ENCODE data around the gene B3GNT3.
"Not testable (repeated sequence)": the region's sequence is repeated elsewhere in the genome, so short reads cannot be mapped to it uniquely, and the experiment has no call there.

B3GNT3 gene

GRCh38 chr19:17772172-17772571 lies 22.8 kb upstream of the B3GNT3 start:
- no peak overlapping the region for H3K27ac ChIP-seq (ENCODE audit: low read depth, low read length)
- no peak overlapping the region for H3K9ac ChIP-seq (ENCODE audit: low read length)
- no peaks in the 10 kb centered on the region for H3K9me3 ChIP-seq (ENCODE audit: low read length)
- H3K27me3 ChIP-seq (ENCODE audit: control insufficient read depth in 1 of 2, insufficient read depth in 2 of 2, low read length in 2 of 2), result peaks cover 0 to 5% of the 10 kb centered on the region in 2 donors
- H3K4me1 ChIP-seq (ENCODE audit: insufficient read depth, low read length), result no peaks in the 10 kb centered on the region
- no peaks in the 10 kb centered on the region for H3K36me3 ChIP-seq (ENCODE audit: insufficient read depth, low read length)
- H3K4me3 ChIP-seq (ENCODE audit: low read depth in 1 of 2, low read length in 2 of 2), result no peak overlapping the region

- peaks cover 0 to 18% of the 10 kb centered on the region in 2 donors for H3K27me3 ChIP-seq (ENCODE audit: control insufficient read depth in 1 of 2, insufficient read depth in 2 of 2, low read length in 2 of 2)
- no peaks in the 10 kb centered on the region for H3K36me3 ChIP-seq (ENCODE audit: insufficient read depth, low read length)
- H3K4me3 ChIP-seq (ENCODE audit: low read depth in 1 of 2, low read length in 2 of 2), result no peak overlapping the region
- H3K9ac ChIP-seq (ENCODE audit: low read length), result no peak overlapping the region
- no peaks in the 10 kb centered on the region for H3K4me1 ChIP-seq (ENCODE audit: insufficient read depth, low read length)
- no peaks in the 10 kb centered on the region for H3K9me3 ChIP-seq (ENCODE audit: low read length)
- H3K27ac ChIP-seq (ENCODE audit: low read depth, low read length), result no peak overlapping the region
Observed at GRCh38 chr19:17775245-17775927, 19.6 kb upstream of the B3GNT3 start.

GRCh38 chr19:17775991-17776803 lies 18.7 kb upstream of the B3GNT3 start:
- no peaks in the 10 kb centered on the region for H3K36me3 ChIP-seq (ENCODE audit: insufficient read depth, low read length)
- no peak overlapping the region for H3K27ac ChIP-seq (ENCODE audit: low read depth, low read length)
- H3K27me3 ChIP-seq (ENCODE audit: control insufficient read depth in 1 of 2, insufficient read depth in 2 of 2, low read length in 2 of 2), result peaks cover 0 to 26% of the 10 kb centered on the region in 2 donors
- no peaks in the 10 kb centered on the region for H3K9me3 ChIP-seq (ENCODE audit: low read length)
- no peak overlapping the region for H3K9ac ChIP-seq (ENCODE audit: low read length)
- H3K4me1 ChIP-seq (ENCODE audit: insufficient read depth, low read length), result no peaks in the 10 kb centered on the region
- no peak overlapping the region for H3K4me3 ChIP-seq (ENCODE audit: low read depth in 1 of 2, low read length in 2 of 2)

DNA sequence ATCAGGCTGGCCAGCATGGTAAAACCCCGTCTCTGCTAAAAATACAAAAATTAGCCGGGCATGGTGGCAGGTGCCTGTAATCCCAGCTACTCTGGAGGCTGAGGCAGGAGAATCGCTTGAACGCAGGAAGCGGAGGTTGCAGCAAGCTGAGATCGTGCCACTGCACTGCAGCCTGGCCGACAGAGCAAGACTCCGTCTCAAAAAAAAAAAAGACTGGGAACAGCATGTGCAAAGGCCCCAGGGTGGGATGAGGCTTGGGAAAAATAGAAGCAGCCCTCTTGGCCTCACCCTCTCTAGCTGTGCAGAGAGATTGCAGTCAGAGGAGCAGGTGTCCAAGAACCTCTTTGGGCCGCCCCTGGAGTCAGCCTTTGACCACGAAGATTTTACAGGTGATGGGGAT lies 17.1 kb upstream of the B3GNT3 start:
- not testable (repeated sequence) for H3K36me3 ChIP-seq (ENCODE audit: insufficient read depth, low read length); H3K4me3 ChIP-seq (ENCODE audit: low read depth in 1 of 2, low read length in 2 of 2); H3K9ac ChIP-seq (ENCODE audit: low read length); H3K27ac ChIP-seq (ENCODE audit: low read depth, low read length); H3K4me1 ChIP-seq (ENCODE audit: insufficient read depth, low read length); H3K9me3 ChIP-seq (ENCODE audit: low read length)
- H3K27me3 ChIP-seq (ENCODE audit: control insufficient read depth in 1 of 2, insufficient read depth in 2 of 2, low read length in 2 of 2), result peaks cover 0 to 26% of the 10 kb centered on the region in 2 donors

DNA sequence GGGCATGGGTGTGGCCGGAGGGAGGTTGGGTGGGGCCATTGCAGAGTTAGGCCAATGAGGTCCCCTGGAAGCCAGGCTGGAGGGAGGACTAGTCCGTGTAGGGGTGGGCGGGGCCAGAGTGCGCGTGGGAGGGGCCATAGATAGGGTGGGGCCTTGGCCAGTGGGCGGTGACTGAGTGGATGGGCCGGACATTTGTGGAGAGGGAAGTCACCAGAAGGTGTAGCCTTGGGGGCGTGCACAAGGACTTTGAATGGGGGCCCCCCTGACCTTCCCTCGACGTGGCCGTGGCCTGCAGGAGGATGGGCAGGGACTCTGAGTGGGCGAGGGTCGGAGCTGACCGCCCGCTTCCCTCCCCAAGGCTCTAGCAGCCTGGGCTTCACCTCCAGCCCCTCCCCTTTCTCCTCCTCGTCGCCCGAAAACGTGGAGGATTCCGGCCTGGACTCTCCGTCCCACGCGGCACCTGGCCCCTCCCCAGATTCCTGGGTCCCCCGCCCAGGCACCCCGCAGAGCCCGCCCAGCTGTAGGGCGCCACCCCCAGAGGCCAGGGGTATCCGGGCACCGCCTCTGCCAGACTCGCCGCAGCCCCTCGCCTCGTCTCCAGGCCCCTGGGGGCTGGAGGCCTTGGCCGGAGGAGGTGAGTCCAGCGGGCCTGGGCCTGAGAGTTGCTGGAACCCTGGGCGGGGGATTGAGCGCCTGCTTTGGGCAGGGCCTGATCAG lies 16.5 kb upstream of the B3GNT3 start:
- no peaks in the 10 kb centered on the region for H3K9me3 ChIP-seq (ENCODE audit: low read length)
- no peaks in the 10 kb centered on the region for H3K36me3 ChIP-seq (ENCODE audit: insufficient read depth, low read length)
- peaks cover 0 to 26% of the 10 kb centered on the region in 2 donors for H3K27me3 ChIP-seq (ENCODE audit: control insufficient read depth in 1 of 2, insufficient read depth in 2 of 2, low read length in 2 of 2)
- H3K27ac ChIP-seq (ENCODE audit: low read depth, low read length), result no peak overlapping the region
- H3K9ac ChIP-seq (ENCODE audit: low read length), result no peak overlapping the region
- H3K4me3 ChIP-seq (ENCODE audit: low read depth in 1 of 2, low read length in 2 of 2), result no peak overlapping the region
- no peaks in the 10 kb centered on the region for H3K4me1 ChIP-seq (ENCODE audit: insufficient read depth, low read length)

DNA sequence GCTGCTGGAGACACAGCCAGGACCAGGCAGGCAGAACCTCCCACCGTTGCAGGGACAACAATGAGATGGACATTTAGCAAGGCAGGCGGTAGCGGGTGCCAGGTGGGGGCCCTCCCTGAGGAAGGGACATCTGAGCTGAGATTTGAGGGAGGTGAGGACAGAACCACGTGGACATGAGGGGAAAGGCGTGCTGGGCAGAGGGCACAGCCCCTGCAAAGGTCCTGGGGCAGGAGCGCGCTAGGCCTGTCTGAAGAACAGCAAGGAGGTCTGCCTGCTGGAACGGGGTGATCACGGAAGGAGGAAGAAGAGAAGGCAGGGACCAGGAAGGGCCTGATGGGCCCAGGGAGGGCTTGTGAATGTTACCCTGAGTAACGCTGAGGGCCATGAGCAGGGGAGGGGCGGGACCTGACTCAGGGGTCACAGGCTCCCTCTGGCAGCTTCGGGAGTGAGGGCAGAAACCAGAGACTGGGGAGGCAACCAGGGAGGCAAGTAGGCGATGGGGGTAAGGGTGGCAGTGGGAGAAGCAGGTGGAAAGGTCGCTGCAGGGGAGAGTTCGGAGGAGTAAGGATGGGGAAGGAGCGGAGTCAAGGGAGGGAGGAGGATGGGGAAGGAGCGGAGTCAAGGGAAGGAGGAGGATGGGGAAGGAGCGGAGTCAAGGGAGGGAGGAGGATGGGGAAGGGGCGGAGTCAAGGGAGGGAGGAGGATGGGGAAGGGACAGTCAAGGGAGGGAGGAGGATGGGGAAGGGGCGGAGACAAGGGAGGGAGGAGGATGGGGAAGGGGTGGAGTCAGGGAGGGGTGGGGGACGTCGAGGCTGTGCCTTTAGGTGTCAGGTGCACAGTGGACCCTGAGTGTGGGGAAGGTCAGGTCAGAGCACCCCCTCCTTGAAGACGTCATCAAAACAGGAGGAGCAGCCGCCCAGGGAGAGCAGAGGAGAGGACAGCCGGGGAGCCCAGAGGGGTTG lies 15.7 kb upstream of the B3GNT3 start:
- no peak overlapping the region for H3K9ac ChIP-seq (ENCODE audit: low read length)
- H3K9me3 ChIP-seq (ENCODE audit: low read length), result no peaks in the 10 kb centered on the region
- no peak overlapping the region for H3K4me3 ChIP-seq (ENCODE audit: low read depth in 1 of 2, low read length in 2 of 2)
- H3K36me3 ChIP-seq (ENCODE audit: insufficient read depth, low read length), result no peaks in the 10 kb centered on the region
- H3K27me3 ChIP-seq (ENCODE audit: control insufficient read depth in 1 of 2, insufficient read depth in 2 of 2, low read length in 2 of 2), result peaks cover 0 to 26% of the 10 kb centered on the region in 2 donors
- H3K27ac ChIP-seq (ENCODE audit: low read depth, low read length), result no peak overlapping the region
- H3K4me1 ChIP-seq (ENCODE audit: insufficient read depth, low read length), result no peaks in the 10 kb centered on the region

DNA sequence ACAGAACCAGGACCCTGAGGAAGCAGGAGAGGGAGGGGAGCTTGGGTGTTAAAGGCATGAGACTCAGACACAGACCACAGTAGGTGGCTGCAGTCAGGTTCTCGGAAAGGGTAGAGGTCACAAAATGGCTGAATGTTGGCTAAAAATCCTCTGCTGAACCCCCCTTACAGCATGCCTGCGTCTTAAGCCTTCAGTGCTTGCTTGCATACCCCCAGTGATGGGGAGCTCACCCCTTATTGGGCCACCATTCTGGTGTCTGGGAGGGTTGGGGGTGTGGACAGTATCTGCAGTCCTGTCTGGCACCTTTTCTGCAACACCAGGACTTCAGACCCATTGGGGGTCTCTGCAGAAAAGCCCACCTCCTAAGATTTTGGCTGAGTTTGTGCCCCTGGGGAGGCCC lies 14.2 kb upstream of the B3GNT3 start:
- Histone ChIP-seq H3K9me3 (ENCODE audit: low read length) (no peaks in the 10 kb centered on the region), H3K9ac (ENCODE audit: low read length) (no peak overlapping the region), H3K27me3 (ENCODE audit: control insufficient read depth in 1 of 2, insufficient read depth in 2 of 2, low read length in 2 of 2) (peaks cover 0 to 20% of the 10 kb centered on the region in 2 donors), H3K4me3 (ENCODE audit: low read depth in 1 of 2, low read length in 2 of 2) (no peak overlapping the region), H3K27ac (ENCODE audit: low read depth, low read length) (no peak overlapping the region), H3K4me1 (ENCODE audit: insufficient read depth, low read length) (no peaks in the 10 kb centered on the region), H3K36me3 (ENCODE audit: insufficient read depth, low read length) (no peaks in the 10 kb centered on the region)

DNA sequence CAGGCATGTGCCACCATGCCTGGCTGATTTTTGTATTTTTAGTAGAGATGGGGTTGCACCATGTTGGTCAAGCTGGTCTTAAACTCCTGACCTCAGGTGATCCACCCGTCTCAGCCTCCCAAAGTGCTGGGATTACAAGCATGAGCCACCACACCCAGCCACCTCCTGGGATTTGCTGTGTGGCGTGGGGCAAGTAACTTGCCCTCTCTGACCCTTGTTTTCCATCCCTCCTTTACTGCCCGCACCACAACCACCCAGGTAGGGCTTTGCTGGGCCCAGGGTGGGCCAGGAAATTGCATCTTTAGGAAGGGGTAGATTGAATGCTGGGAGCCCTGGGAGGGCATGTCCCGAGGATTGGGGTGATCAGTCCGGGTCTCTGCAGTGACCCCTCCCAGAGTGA lies 11.2 kb upstream of the B3GNT3 start:
- not testable (repeated sequence) for H3K27ac ChIP-seq (ENCODE audit: low read depth, low read length); H3K4me1 ChIP-seq (ENCODE audit: insufficient read depth, low read length); H3K36me3 ChIP-seq (ENCODE audit: insufficient read depth, low read length); H3K4me3 ChIP-seq (ENCODE audit: low read depth in 1 of 2, low read length in 2 of 2); H3K9ac ChIP-seq (ENCODE audit: low read length); H3K9me3 ChIP-seq (ENCODE audit: low read length)
- H3K27me3 ChIP-seq (ENCODE audit: control insufficient read depth in 1 of 2, insufficient read depth in 2 of 2, low read length in 2 of 2), result peaks cover 0 to 17% of the 10 kb centered on the region in 2 donors

GRCh38 chr19:17784201-17785008 lies 10.5 kb upstream of the B3GNT3 start:
- H3K4me3 ChIP-seq (ENCODE audit: low read depth in 1 of 2, low read length in 2 of 2), result no peak overlapping the region
- peaks cover 0 to 10% of the 10 kb centered on the region in 2 donors for H3K27me3 ChIP-seq (ENCODE audit: control insufficient read depth in 1 of 2, insufficient read depth in 2 of 2, low read length in 2 of 2)
- H3K9ac ChIP-seq (ENCODE audit: low read length), result no peak overlapping the region
- no peaks in the 10 kb centered on the region for H3K9me3 ChIP-seq (ENCODE audit: low read length)
- no peaks in the 10 kb centered on the region for H3K36me3 ChIP-seq (ENCODE audit: insufficient read depth, low read length)
- H3K27ac ChIP-seq (ENCODE audit: low read depth, low read length), result no peak overlapping the region
- H3K4me1 ChIP-seq (ENCODE audit: insufficient read depth, low read length), result no peaks in the 10 kb centered on the region

GRCh38 chr19:17787274-17787913 lies 7.5 kb upstream of the B3GNT3 start:
- Histone ChIP-seq H3K36me3 (ENCODE audit: insufficient read depth, low read length) (no peaks in the 10 kb centered on the region), H3K9ac (ENCODE audit: low read length) (no peak overlapping the region), H3K27me3 (ENCODE audit: control insufficient read depth in 1 of 2, insufficient read depth in 2 of 2, low read length in 2 of 2) (no peaks in the 10 kb centered on the region)

More at GRCh38 chr19:17787274-17787913, 7.5 kb upstream of the B3GNT3 start:
- Histone ChIP-seq H3K4me1 (ENCODE audit: insufficient read depth, low read length) (no peaks in the 10 kb centered on the region), H3K27ac (ENCODE audit: low read depth, low read length) (no peak overlapping the region), H3K9me3 (ENCODE audit: low read length) (no peaks in the 10 kb centered on the region), H3K4me3 (ENCODE audit: low read depth in 1 of 2, low read length in 2 of 2) (no peak overlapping the region)

Measured in muscle layer of colon (tissue), 2 donors.